Common myeloid progenitor, CD34-positive (primary cell): ENCODE data around the gene ERC2.
A peak's percentile ranks its signal among the peaks of the same experiment; 100 is the strongest.

Source experiments
- CTCF ChIA-PET: fragments of 350-600 bp; sonication (Branson Sonifier 250); formaldehyde crosslinking; loops from one replicate; lab custom pipeline; 2021; ENCODE audit warnings: antibody characterized with exemption; lab: Charles Lee
- POLR2A ChIA-PET: fragments of 350-600 bp; sonication (Branson Sonifier 250); formaldehyde crosslinking; loops from one replicate; lab custom pipeline; 2021; ENCODE audit warnings: antibody characterized with exemption; lab: Charles Lee
- DNase-seq, 3 donors: peaks; one replicate each; pipeline versions ENCODE4 v3.0.0 to v3.0.0-alpha.2; 2013
- H3K27ac ChIP-seq, 2 experiments: 1 replicate in 1 of 2; 2 replicates in 1 of 2; pipeline ENCODE4 v1.7.0; 2013; ENCODE audit warnings: inconsistent platforms in 2 of 2, low read length in 2 of 2, mild to moderate bottlenecking in 2 of 2, low read depth in 1 of 2, moderate library complexity in 1 of 2; ENCODE audit not compliant: severe bottlenecking in 2 of 2, insufficient read depth in 1 of 2, poor library complexity in 1 of 2
- H3K27me3 ChIP-seq, 5 experiments: replicated peaks in 2 of 5; 1 replicate in 3 of 5; 2 replicates in 2 of 5; pipeline versions ENCODE4 v1.6.1 to v1.7.0; 2013; ENCODE audit warnings: low read length in 4 of 5, mild to moderate bottlenecking in 2 of 5, moderate library complexity in 2 of 5, inconsistent platforms in 1 of 5; ENCODE audit not compliant: insufficient read depth in 5 of 5, control insufficient read depth in 4 of 5
- H3K36me3 ChIP-seq, 4 experiments: 1 replicate in 2 of 4; 2 replicates in 2 of 4; pipeline versions ENCODE4 v1.6.1 to v1.7.0; 2013; ENCODE audit warnings: low read length in 3 of 4, control low read depth in 1 of 4, mild to moderate bottlenecking in 1 of 4; ENCODE audit not compliant: control insufficient read depth in 4 of 4, insufficient read depth in 4 of 4
- H3K4me1 ChIP-seq, 4 experiments: 1 replicate in 3 of 4; 2 replicates in 1 of 4; pipeline versions ENCODE4 v1.6.1 to v1.7.1; 2013; ENCODE audit warnings: low read length in 3 of 4, mild to moderate bottlenecking in 3 of 4, control low read depth in 1 of 4, inconsistent platforms in 1 of 4, moderate library complexity in 1 of 4; ENCODE audit not compliant: control insufficient read depth in 4 of 4, insufficient read depth in 4 of 4; ENCODE audit errors: control extremely low read depth in 1 of 4
- H3K4me3 ChIP-seq, 7 experiments: 1 replicate in 4 of 7; 2 replicates in 3 of 7; pipeline versions ENCODE4 v1.5.1 to v1.7.0; 2013; ENCODE audit warnings: mild to moderate bottlenecking in 7 of 7, low read length in 6 of 7, moderate library complexity in 6 of 7, inconsistent platforms in 2 of 7, low read depth in 2 of 7, control low read depth in 1 of 7; ENCODE audit not compliant: insufficient read depth in 4 of 7, control insufficient read depth in 1 of 7; ENCODE audit errors: extremely low read depth in 1 of 7
- H3K9me3 ChIP-seq, 5 experiments: 1 replicate in 4 of 5; 2 replicates in 1 of 5; pipeline versions ENCODE4 v1.6.1 to v1.7.1; 2013; ENCODE audit warnings: low read length in 4 of 5, mild to moderate bottlenecking in 2 of 5, inconsistent platforms in 1 of 5, low read depth in 1 of 5, moderate library complexity in 1 of 5; ENCODE audit not compliant: control insufficient read depth in 4 of 5, insufficient read depth in 2 of 5; ENCODE audit errors: control extremely low read depth in 1 of 5
- WGBS: methylation state at CpG from one replicate; pipeline ENCODE4 v1.1.5; 2013; ENCODE audit not compliant: insufficient coverage; 5-methylcytosine and 5-hydroxymethylcytosine counted together

The ERC2 gene

DNA sequence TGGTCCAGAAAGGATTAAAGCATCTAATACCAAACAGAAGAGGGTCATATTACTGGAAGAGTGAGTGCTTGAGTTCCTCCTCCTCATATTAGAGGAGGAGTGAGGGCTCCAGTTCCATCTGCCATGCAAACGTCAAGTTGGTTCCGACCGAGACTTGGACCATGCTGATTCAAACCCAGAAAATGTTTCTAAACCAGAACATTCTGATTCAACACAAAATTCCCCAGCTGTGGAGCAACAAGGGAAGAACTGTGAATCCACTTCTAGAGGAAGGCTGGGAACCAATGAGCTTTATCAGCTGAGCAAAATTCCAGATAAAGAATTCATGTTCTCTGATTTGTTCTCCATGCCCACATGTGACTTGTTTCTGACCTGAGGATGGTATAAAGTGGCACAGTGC is 845.5 kb downstream of the ERC2 start:
- Histone ChIP-seq H3K9me3 (no peaks in the 10 kb centered on the region), H3K36me3 (no peaks in the 10 kb centered on the region), H3K27ac (no peak overlapping the region), H3K27me3 (no peaks in the 10 kb centered on the region), H3K4me1 (peaks cover 0 to 6% (median 4%) of the 10 kb centered on the region in 4 experiments), H3K4me3 (no peak overlapping the region)
- CTCF ChIA-PET = interaction anchor here (1.0 kb wide), 1 partner anchor 138 kb away, joined by 3 read pairs; no protein-coding TSS in a partner anchor
- no peak for DNase-seq
- POLR2A ChIA-PET = no interaction called here
- 100% methylated on average over 3 of the region's 3 CpGs for WGBS

GRCh38 chr3:55622116-55622515 is 846.2 kb downstream of the ERC2 start:
- Histone ChIP-seq H3K27ac (no peak overlapping the region), H3K27me3 (no peaks in the 10 kb centered on the region), H3K36me3 (no peaks in the 10 kb centered on the region), H3K4me3 (no peak overlapping the region), H3K4me1 (peaks cover 0 to 6% (median 4%) of the 10 kb centered on the region in 4 experiments), H3K9me3 (no peaks in the 10 kb centered on the region)
- WGBS = no CpG with 5 or more reads among the region's 3 CpGs
- ChIA-PET CTCF (no interaction called here), POLR2A (no interaction called here)
- no peak for DNase-seq

DNA sequence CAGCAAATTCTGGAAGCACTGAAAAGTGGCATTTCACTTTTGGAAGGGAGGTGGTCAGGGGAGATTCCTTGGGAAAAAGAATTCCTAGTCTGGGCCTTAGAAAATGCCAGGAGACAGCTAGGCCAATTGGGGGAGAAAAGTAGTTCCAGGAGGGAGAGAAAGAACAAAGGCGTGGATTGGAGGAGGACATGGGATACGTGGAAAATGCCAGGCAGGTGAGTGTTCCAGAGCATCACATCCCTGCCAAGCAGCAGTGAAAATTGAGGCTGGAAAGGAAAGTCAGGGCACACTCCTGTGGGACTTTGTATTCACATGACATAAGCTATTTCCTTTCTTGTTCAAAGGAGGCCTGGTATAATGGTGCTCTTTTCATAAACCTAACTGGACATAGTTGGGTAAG is 846.6 kb downstream of the ERC2 start:
- no peaks in the 10 kb centered on the region for H3K9me3 ChIP-seq
- no peak overlapping the region for H3K4me3 ChIP-seq
- no peak overlapping the region for H3K27ac ChIP-seq
- 100% methylated on average over 1 of the region's 2 CpGs for WGBS
- no peaks in the 10 kb centered on the region for H3K36me3 ChIP-seq
- CTCF ChIA-PET = no interaction called here
- H3K4me1 ChIP-seq = peaks cover 0 to 6% (median 4%) of the 10 kb centered on the region in 4 experiments
- POLR2A ChIA-PET = no interaction called here
- no peak for DNase-seq
- no peaks in the 10 kb centered on the region for H3K27me3 ChIP-seq

DNA sequence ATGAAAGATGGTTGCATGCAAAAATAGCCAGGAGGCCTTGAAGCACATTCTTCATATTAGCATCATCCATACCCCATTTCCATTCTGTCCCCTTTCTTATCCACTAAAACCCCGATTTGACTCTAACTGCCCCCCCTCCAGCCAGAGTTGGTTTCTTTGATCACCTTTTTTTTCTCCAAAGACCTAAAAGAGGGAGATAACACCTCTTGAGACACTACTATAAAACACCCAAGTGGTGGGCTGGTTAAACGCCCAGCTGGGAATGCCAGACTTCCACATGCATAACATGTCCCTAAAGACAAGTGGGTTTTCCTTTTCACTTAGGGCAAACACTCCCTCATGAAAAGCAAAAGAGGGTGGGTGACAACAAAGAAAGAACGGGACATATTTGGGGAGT is 847.2 kb downstream of the ERC2 start:
- Histone ChIP-seq H3K4me3 (no peak overlapping the region), H3K9me3 (no peaks in the 10 kb centered on the region), H3K4me1 (peaks cover 0 to 5% (median 4%) of the 10 kb centered on the region in 4 experiments), H3K27ac (no peak overlapping the region), H3K27me3 (no peaks in the 10 kb centered on the region), H3K36me3 (no peaks in the 10 kb centered on the region)
- POLR2A ChIA-PET = no interaction called here
- CTCF ChIA-PET = no interaction called here
- DNase-seq = no peak
- WGBS = 91% methylated on average over 2 of the region's 3 CpGs

GRCh38 chr3:55620351-55621025 is 847.8 kb downstream of the ERC2 start:
- H3K9me3 ChIP-seq = no peaks in the 10 kb centered on the region
- peak; percentile 25 to 87 (median 78) for DNase-seq
- no peaks in the 10 kb centered on the region for H3K27me3 ChIP-seq
- H3K27ac ChIP-seq = no peak overlapping the region
- WGBS = 9% methylated on average over 9 of the region's 12 CpGs
- no peaks in the 10 kb centered on the region for H3K36me3 ChIP-seq
- H3K4me1 ChIP-seq = peaks cover 0 to 5% (median 3%) of the 10 kb centered on the region in 4 experiments
- ChIA-PET CTCF (no interaction called here), POLR2A (no interaction called here)
- H3K4me3 ChIP-seq = peak overlapping the region in 2 of 7 experiments; percentile 30 to 52

- no peaks in the 10 kb centered on the region for H3K36me3 ChIP-seq
- no peak overlapping the region for H3K27ac ChIP-seq
- DNase-seq = no peak
- H3K4me3 ChIP-seq = no peak overlapping the region
- peaks cover 0 to 5% (median 3%) of the 10 kb centered on the region in 4 experiments for H3K4me1 ChIP-seq
- ChIA-PET POLR2A (no interaction called here), CTCF (no interaction called here)
- no peaks in the 10 kb centered on the region for H3K9me3 ChIP-seq
- H3K27me3 ChIP-seq = no peaks in the 10 kb centered on the region
- WGBS = 94% methylated on average over 6 of the region's 10 CpGs
Observed at GRCh38 chr3:55619046-55619808, 849.0 kb downstream of the ERC2 start.

- WGBS = 95% methylated on average over 4 of the region's 4 CpGs
Observed at GRCh38 chr3:55617385-55617784, 850.9 kb downstream of the ERC2 start.

More at GRCh38 chr3:55617385-55617784, 850.9 kb downstream of the ERC2 start:
- no peak overlapping the region for H3K27ac ChIP-seq
- POLR2A ChIA-PET = no interaction called here
- no peak for DNase-seq
- H3K4me3 ChIP-seq = no peak overlapping the region
- H3K9me3 ChIP-seq = no peaks in the 10 kb centered on the region
- peaks cover 0 to 5% (median 3%) of the 10 kb centered on the region in 4 experiments for H3K4me1 ChIP-seq
- no peaks in the 10 kb centered on the region for H3K27me3 ChIP-seq
- no peaks in the 10 kb centered on the region for H3K36me3 ChIP-seq
- CTCF ChIA-PET = no interaction called here
